Right renal pelvis (tissue), 4 donors: ENCODE measurements around the gene GLB1L. TPM values are rescaled to one million over a fixed set of nuclear protein-coding genes. Genes with fewer than 3 reads are reported as not detected.
A peak's percentile ranks its signal among the peaks of the same experiment; 100 is the strongest.
"Not testable (repeated sequence)": the region's sequence is repeated elsewhere in the genome, so short reads cannot be mapped to it uniquely, and the experiment has no call there.

Source experiments
- DNase-seq, 4 donors: peaks; one replicate each; pipeline ENCODE4 v3.0.0-alpha.2; 2013; ENCODE audit warnings: low read depth in 4 of 4, low spot score in 3 of 4, missing footprints in 1 of 4
- polyA plus RNA-seq, 4 donors: library from polyadenylated mRNA; unstranded; fragments of 120-200 nt; gene quantifications; one replicate each; pipeline ENCODE4 v1.2.1, GENCODE V29; 2013; ENCODE audit not compliant: insufficient read length in 4 of 4

The GLB1L gene
- polyA plus RNA-seq, result 10 to 100 TPM; 21.3 to 28.2 (median 24.2) TPM

DNA sequence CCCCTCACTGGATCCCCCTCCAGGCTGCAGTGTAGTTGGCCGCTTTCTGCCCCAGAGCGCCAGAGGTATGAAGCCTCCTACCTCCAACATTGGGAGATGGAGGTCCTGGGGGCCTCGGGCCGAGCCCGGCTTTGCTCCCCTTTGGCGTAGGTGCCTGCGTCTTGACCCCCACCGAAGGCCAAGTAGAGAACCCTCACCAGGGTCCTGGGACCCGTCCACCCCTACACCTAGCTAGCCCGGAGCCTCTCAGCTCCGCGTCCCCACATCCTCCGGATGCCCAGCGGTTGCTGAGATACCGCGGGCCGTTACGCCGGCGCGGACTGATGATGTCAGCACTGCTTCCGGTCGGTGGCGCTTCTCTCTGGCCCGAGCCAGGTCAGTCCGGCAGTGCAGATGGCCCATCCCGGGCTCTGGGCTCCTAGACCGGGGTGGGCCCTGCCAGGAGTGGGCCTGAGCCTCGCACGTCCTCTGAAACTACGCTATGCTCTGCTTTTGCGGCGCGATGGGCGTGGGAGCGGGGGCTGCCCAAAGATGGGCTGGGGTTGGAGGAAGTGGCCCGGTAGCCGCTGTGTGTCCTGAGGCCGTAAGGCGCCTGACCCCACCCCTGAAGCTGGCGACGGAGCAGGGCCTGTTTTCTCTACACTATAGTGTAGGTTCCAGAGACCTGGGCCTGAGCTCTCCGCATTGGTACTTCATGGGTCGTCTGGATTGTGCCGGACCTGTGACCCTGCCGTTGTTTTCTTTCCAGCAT lies at the start of gene GLB1L, which contains the start of gene STK16:
Gene GLB1L (minus strand): TSS at position 297 of the 751 bp plus-strand sequence. CDS start 1,871 bp downstream, outside the sequence.
Gene STK16 (plus strand): TSS at position 332 of the 751 bp plus-strand sequence. CDS start 521 bp downstream, outside the sequence.
- DNase-seq, result peak; percentile 82 to 92 (median 90)

DNA sequence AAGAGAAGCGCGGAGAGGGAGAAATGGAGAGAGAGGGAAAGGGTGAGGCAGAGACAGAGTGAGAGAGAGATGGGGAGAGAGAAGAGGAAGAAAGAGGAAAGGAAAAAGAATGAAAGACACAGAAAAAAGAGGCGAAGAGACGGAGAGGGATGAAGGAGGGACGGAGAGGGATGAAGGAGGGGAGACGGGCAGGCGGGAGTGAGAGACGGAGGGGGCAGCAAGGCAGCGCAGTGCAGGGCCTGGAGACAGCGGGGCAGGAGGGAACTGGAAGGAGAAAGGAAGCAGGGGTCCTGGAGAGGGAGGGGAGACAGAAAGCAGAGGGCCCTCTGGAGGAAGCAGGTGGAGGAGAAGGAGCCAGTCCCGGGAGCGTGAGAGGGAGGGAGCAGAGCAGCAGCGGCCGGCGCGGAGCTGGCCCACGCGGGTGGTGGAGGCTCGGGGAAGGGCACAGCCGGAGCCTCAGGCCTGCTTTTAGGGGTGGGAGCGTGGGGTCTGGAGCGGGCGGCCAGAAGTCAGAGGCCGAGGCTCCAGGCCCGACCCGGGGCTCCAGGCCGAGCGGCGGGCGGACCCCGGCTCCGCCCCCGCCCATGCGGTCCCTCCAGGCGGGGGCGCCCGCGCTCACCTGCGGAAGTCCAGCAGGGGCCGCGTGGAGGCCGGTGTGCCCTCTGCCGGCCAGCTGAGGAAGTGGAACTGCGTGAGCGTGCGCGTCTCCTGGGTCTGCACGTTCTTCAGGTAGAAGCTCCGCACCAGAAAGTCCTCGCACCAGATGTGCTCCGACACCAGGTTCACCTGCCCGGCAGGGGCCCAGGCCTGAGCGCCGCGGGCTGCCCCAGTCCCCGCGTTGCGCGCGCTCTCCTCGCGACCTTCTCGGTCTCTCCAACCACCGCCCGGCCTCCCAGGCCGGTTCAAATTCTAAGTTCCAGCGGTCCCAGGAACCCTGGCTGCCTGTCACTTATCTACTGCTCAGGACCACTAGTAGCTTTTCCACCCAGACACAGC lies 49.4 kb upstream of the GLB1L start:
- peak in 3 of 4 donors; percentile 76 to 83 (median 79) for DNase-seq

DNA sequence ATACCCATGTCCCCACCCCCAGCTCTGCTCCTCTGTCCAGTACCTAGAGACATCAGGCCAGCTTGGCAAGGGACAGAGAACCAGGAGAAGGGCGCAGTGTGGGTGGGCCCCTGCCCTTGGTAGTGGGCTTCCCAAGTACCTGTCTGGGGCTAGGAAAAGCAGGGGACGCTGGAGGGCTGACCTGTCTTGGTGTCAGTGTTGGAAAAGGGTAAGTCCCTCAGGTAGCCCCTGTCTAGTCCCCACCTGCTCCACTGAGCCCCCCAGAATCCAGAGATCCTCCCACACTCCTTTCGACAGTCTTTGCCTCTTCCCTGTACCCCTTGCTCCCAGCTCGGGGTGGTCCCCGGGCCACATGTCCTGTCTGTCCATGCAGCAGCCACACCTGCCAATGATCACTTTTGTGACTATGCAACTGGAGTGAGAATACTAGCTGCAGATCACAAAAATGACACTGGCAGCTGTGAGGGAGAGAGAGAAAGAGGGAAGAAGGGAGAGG lies 48.5 kb upstream of the GLB1L start:
- DNase-seq, result no peak

DNA sequence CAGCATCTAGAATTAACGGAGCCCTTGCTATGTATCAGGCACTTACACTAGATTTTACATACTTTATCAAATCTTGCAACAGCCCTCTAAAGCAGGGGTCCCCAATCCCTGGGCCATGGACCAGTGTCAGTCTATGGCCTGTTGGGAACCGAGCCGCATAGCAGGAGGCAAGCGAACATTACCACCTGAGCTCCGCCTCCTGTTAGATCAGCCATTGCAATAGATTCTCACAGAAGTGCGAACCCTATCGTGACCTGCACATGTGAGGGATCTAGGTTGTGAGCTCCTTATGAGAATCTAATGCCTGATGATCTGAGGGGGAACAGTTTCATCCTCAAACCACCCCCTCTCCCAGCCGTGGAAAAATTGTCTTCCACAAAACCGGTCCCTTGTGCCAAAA lies 47.4 kb upstream of the GLB1L start:
- DNase-seq, result no peak

DNA sequence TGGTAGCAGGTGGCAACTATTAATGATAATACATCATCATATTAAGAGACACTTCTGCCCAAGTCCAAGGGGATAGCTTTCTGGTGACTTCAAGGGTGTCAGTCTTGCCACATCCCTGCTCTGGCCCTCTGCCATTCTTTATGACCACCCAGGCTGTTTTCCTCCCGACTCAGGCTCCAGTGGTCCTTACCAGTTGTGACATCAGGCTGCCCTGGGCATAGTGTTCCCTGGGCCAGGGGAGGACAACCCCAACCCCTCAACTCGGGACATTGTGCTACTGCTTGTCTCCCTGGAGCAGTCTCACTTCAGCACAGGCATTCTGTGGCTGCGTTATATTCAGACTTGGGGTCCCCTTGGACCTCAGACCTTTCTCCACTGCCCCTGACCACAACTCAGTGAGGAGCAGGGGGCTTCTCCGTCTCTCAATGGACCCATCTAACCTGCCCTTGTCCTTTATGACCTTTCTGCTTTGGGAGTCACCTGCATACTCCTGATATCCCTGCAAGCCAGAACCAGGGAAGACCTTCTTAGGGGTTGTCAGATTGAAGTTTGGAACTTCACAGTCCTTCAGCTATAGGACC lies 46.8 kb upstream of the GLB1L start:
- DNase-seq, result no peak

DNA sequence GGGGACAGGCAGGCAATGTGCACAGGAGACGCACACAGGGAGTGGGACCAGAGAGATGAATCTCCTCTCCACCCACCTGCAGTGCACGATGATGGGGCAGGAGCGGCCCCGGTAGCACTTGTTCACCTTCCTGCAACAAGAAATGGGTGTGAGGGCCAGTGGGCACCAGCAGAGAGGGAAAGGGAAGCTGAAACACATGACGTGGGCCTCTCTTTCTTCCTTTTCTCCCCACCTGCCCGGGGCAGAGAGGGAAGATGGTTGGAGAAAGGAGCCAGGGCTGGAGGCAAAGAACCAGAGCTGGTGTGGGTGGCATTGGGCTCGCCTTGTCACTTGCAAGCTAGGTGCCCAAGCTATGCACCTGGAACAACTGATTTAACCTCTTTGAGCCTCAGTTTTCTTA lies 46.1 kb upstream of the GLB1L start:
- DNase-seq, result no peak

DNA sequence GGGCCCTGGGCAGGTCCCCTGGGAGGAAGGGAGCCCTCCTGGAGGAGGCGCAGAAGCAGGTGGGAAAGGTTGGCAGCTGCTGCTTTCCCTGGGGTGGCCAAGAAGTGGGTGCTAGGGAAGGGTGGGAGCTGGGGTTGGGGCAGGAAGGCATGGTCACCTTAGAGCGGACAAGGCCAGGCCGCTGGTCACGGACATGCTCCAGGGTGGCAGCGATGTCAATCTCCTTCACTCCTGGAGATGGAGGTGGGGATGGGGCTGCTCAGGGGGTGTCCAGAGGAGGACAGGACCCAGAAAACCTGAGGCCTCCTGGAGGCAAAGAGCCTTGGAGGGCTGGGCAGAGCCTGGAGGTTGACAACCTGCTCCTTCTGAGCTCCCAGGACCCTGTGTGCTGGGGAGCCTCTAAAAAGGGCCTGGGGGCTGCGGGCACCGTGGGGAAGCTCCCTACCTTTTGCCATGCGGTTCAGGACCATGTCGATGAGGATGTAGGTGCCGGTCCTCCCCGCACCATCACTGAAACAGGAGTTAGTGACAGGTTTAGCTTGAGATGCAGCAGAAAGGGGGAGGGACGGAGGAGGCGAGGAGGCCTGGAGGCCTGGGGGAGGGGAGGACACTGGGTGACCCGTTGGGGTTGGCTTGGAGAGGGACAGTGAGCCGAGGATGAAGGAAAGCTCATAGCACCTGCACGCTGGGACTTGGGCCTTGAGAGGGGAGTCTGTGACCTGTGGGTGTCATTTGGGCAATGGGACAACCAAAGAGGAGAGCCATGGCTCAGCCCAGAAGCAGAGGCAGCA lies 45.3 kb upstream of the GLB1L start:
- DNase-seq, result no peak

DNA sequence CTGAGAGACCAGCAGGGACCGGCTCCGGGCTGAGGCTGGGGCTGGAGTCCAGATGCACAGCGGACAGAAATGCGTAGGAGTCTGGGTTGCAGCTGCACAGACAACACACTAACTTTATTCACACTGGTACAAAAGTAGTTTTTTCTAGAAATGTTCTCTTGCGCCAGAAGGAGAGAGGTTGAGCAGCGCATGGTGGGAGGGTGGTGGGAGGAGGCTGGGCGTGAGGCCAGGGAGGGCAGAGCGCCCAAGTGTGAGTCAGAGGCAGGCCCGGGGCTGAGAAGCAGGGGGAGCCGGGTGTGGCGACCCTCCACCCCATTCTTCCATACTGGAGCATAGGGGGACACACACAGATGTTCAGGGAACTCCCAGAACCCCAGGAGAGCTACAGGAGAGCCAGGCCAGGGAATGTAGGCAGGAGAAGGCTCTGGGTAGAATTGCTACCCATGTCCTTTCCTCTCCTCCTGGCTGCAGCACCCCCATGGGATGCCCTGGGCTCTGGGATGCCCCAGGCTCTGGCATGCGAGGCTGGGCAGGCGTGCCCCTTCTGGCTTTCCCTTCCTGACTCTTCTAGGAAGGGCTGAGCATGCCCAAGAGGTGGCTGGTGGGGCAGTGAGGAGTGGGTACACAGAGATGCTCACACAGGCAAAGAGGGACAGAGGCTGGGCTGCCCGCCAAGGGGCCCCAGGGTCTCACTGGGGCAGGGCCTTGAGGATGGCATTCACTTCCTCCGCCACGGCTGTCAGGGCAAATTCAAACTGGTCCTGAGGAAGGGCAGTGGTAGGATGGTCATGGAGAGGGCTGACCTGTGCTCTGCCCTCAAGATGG lies 44.5 kb upstream of the GLB1L start:
- no peak for DNase-seq

DNA sequence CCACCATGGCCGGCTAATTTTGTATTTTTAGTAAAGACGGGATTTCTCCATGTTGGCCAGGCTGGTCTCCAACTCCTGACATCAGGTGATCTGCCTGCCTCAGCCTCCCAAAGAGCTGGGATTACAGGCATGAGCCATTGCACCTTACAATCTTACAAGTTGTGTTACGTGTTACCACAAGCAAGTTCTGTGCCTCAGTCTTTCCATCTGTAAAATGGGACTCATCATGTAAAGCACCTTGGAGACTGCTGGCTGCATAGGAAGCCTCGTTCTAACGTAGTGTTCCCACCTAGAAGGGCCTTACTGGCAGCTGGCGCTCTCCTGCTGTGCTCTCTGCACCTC lies 43.9 kb upstream of the GLB1L start:
- no peak for DNase-seq

DNA sequence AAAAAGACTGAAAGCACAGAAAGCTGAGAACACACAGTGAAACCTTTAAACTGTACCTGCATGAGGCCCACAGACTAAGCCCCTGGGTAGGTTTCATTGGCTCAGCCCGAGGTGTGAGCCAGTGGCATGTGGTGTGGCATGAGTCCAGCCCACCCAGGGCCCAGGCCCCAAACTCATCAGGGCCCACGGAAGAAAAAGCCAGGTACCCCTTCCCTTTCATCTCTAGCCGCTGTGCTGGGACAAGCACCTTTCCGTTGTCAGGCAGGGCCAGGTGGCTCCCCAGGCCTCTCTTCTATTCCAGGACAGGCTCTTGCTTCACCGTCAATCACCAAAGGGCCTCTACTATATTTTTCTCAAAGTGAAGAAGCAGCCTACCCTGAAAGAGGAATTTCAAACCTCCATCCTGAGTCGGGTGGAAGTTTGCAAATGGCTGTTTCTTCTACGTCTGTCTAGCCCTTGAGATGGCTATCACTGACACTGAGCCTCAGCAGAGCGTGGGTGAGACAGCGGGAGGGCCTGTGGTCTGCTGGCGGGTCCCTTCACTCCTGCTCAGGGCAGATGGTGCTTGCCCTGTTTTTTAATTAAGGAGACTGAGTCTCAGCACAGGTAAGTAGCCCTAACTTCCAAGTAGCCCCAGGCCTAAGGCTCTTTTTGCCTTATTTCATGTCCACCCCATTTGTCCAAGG lies 42.5 kb upstream of the GLB1L start:
- DNase-seq, result no peak

DNA sequence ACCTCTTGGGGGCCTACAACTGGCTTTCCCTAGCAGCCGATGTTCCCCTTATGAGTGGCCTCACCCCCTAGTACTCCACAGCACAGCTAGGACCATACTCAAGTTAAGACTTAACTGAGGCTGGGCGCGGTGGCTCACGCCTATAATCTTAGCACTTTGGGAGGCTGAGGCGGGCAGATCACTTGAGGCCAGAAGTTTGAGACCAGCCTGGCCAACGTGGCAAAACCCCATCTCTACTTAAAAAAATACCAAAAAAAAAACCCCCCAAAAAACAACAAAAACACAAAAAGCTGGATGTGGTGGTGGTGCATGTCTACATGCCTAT lies 41.8 kb upstream of the GLB1L start:
- not testable (repeated sequence) for DNase-seq

DNA sequence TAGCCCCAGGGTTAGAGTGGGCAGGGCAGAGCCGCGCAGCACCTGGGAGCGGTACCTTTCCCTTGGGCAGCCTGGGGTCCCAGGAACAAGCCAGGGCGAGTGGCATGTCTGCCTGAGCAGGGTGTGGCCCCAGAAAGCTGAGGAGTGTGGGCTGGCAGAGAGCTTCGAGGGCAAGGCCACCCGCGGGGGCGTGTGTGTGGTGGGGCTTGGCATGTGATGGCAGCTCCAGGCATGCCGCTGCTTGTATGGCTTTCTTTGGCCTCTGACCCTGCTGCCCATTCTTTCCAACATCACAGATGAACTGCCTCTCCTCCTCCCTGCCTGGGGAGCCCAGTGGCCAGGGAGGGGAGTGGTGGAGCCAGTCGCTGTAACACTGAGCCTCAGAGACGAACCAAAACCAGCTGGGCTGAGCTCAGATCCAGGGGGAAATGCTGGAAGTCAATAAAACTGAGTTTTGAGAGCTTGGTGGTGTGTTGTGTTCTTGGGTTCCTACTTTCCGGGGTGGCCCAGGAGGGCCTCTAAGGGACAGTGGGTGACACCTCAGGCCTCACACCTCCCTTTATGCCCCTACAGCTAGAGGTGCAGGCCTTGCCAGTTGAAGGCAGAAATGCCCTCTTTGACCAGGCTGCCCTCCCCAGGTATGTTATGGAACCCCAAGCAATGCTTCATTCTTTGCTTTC lies 41.3 kb upstream of the GLB1L start:
- DNase-seq, result no peak

DNA sequence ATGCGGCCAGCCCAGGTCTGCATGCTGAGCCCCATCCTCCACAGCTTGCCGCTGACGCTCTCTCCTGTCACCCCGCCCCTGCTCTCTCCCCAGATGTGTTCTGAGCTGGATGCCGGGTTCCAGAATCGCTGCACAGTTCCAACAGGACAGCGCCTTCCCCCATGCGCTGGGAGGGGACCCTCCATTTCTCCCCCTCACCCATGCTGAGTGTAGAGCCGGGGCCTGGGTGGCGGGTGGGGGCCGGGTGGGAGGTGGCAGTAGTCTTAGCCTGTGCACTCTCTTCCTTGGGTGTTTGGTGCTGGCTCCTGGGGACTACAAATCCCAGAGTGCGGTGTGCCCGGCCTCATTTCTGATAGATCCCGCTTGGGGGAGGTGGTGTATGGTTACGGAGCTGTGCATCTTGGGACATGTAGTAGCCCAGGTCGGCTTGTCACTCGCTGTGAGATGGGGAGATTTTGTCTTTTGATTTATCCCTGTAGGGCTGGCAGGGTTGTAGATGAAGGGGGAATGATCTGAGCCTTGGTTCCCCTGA lies 40.7 kb upstream of the GLB1L start:
- DNase-seq, result no peak

DNA sequence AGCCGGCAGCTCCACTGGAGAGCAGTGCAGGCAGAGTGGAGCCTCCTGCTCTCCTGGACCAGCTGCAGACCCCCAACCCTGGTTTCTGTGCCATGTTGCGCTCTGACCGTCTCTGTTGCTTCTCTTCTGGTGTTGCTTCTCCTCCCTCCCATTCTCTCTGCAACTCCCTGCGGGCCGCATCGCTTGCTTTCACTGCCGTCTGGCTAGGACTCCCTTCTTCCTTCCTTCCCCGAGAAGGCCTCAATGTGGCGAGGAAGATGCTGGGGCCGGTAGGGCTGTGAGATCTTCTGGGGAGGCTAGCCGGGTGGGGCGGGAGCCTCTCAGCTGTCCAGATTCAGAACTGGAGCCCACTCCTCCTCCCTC lies 40.1 kb upstream of the GLB1L start:
- DNase-seq, result no peak

DNA sequence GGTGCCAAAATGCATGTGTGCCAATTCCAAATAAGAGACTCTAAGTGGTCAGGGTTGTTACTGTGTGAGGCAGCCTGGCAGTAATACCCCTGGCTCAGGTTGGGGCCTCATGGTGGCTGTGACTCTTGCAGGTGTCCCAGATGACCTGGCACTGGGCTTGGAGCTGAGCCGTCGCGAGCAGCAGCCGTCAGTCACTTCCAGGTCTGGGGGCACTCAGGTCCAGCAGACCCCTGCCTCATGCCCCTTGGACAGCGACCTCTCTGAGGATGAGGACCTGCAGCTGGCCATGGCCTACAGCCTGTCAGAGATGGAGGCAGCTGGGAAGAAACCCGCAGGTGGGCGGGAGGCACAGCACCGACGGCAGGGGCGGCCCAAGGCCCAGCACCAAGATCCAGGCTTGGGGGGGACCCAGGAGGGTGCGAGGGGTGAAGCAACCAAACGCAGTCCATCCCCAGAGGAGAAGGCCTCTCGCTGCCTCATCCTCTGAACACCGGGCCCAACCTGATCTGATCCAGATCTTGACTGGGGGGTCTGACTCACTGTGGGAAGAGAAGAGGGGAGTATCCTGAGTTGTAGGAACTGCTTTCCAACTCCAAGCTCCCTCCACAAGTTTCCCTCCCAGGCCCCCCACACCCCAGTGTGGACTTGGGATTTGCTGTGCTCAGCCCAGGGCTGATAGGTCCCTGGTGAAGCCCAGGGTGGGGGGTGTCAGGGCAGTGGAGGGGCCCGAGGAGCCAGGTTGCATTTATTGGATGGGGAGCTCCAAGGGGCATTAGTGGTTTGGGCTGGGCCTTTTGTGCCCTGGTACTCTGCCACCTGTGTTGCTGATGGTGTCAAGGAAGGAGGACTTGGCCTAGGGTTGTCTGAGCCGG lies 39.5 kb upstream of the GLB1L start:
- no peak for DNase-seq

DNA sequence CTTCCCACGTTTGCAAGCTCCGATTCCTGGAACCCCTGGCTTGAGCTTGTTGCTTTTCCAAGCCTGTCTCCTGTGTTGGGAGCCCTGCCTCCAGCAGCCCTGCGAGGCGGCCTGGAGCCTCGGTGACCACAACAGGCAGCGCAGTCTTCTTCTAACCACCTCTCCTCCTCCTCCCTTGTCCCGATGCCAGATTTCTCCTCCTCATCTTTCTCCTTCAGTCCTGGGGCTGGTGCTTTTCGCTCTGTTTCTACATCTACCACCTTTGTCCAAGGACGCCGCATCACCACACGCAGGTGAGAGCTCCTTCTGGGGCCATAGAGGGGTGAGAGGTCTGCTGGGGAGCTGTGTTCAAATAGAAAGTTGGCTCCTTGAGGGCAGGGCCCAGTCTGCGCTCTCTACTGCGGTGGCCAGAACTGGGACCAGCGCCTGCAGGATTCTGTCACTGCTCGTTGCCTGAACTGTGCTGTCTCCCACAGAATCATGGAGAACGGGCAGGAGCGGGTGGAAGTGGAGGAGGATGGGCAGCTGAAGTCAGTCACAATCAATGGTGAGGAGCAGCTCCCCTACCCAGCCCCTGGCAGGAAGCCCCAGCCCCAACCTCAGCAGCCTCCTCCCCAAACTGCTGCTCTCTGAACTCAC lies 37.8 kb upstream of the GLB1L start:
- DNase-seq, result no peak

DNA sequence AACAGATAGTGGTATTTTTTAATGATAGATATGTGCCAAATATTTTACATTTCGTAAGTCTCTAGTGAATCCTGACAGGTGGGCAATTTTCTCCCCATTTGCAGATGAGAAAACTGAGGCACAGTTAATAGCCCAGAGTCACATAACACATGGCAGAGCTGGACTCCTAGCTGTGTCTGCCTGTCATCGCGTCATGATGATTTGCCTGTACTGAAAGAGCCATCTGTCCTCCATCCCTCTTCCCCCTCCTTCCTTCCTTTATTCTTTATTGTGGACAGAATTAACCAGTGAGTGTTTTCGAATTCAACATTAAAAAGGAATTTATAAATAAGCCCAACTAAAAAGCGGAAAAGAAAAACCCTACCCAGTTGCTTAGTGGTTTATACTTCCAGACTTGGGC lies 37.1 kb upstream of the GLB1L start:
- no peak for DNase-seq
